ENCODE measurements around the gene ZNF396.

GRCh38 chr18:35374708-35375107, 2.4 kb downstream of the ZNF396 start:
- TF ChIP-seq GLIS3 (CRISPR knock-in tag; IDR thresholded peaks at IDR 0.05): no peak
- no peak for TF ChIP-seq ESRRG (CRISPR knock-in tag; IDR thresholded peaks at IDR 0.05)
- TF ChIP-seq ISL1 (CRISPR knock-in tag; IDR thresholded peaks at IDR 0.05): no peak
- TF ChIP-seq RARB (CRISPR knock-in tag; IDR thresholded peaks at IDR 0.05): no peak
- TF ChIP-seq PPARA (CRISPR knock-in tag; IDR thresholded peaks at IDR 0.05; ENCODE audit: borderline replicate concordance): no peak
- no peak for TF ChIP-seq CSRNP3 (CRISPR knock-in tag; IDR thresholded peaks at IDR 0.05)
- no peak for TF ChIP-seq OSR1 (CRISPR knock-in tag; IDR thresholded peaks at IDR 0.05)
- no peak for TF ChIP-seq POU6F1 (CRISPR knock-in tag; IDR thresholded peaks at IDR 0.05; ENCODE audit: borderline replicate concordance, low read depth)
- no peak for TF ChIP-seq TCF4 (CRISPR knock-in tag; IDR thresholded peaks at IDR 0.05; ENCODE audit: borderline replicate concordance)
- no peak for TF ChIP-seq TOX (CRISPR knock-in tag; IDR thresholded peaks at IDR 0.05; ENCODE audit: borderline replicate concordance)
- TF ChIP-seq ZFP3 (CRISPR knock-in tag; IDR thresholded peaks at IDR 0.05): no peak
- TF ChIP-seq ZFP30 (CRISPR knock-in tag; IDR thresholded peaks at IDR 0.05): no peak
- TF ChIP-seq ZNF8 (CRISPR knock-in tag; IDR thresholded peaks at IDR 0.05): no peak

Measured in SK-N-SH treated with all-trans-retinoic acid at 6 μM for 48 hours (cell line).